Measurements from ENCODE around the gene CALD1.

The CALD1 gene

GRCh38 chr7:134764365-134764764, 15.1 kb upstream of the CALD1 start:
- DNase-seq (ENCODE audit: low read depth): no peak

DNA sequence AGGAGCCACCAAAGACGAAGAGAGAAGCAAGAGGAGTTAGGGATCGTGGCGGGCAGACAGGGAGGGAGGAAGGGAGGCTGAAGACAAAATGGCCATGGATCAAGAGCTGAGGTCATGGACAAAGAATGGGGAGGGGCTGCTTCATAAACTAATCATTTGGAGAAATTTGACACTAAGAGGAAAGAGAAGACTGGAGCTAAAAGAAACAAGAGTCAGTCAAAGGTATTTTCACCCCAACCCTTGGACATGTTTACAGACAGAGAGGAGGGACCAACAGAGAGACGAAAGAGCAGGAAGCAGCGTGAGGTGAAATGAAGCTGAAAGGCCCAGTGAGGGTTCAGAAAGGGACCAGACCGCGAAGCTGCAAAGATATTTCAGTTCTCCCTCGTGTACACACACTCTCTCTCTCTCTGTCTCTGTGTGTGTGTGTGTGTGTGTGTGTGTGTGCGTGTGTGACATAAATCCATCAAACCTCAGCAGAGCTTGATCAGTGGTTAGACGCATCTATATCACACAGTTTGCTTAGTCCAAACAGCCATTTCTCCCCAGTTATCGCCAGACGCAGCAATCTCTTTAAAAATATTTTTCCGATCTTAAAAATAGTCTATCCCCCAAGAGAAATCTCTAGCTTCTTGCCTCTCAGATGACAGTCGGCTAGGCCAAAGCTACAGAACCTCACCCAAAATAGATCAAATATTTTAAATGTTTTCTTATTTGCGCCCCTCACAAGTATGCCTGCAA, 12.5 kb upstream of the CALD1 start:
- DNase-seq (ENCODE audit: low read depth): no peak

- no peak for DNase-seq (ENCODE audit: low read depth)
Measured at GRCh38 chr7:134767520-134768168, 11.8 kb upstream of the CALD1 start.

DNA sequence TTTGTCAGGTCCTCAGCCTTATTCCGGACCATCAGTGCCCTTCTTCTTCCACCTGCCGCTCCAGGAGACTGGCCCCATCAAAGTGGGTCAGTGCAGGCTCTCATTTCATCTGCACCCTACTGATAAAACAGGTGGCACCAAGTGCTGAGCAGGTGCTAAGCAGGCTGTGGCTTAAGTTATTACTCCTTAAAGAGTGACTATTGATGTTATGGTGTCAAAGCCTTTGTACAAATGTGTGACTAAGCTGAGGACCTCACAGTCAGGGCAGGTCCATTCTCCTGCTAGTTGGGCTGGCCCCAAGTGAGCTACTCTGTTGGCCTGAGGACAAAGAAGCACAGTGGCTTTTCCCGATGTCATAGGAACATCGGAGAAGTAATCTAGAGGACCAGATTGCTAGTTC, 11.2 kb upstream of the CALD1 start:
- DNase-seq (ENCODE audit: low read depth): no peak

DNA sequence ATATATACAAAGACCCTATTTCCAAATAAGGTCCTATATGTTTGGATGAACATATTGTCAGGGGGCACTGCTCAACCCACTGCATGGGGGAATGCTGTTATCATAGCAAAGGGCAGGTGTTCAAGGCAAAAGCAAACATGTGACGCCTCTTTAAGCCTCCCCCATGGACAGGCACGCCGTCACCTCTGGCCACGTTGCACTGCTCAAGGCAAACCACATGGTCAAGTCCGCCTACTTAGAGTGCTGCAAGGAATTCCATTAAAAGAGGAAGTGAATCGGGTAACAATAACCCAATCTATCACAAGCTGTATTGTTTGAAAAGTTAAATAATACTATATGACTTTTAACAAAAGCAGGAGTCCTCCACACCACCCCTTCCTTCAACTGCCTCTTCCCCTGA, 8.8 kb upstream of the CALD1 start:
- no peak for DNase-seq (ENCODE audit: low read depth)

GRCh38 chr7:134771111-134771510, 8.3 kb upstream of the CALD1 start:
- DNase-seq (ENCODE audit: low read depth): no peak

DNA sequence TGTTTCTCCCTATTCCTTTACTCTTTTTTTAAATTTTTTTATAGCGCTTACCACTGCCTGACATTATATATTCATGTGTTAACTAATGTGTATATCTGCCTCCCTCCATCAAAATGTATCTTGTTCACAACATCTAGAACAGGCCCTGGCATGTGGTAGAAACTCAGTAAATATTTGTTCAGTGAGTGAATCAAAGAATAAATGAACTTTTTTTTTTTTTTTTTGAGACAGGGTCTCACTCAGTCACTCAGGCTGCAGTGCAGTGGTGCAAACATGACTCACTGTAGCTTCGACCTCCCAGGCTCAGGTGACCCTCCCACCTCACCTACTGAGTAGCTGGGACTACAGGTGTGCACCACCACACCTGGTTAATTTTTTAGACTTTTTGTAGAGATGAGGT, 7.5 kb upstream of the CALD1 start:
- no peak for DNase-seq (ENCODE audit: low read depth)

- DNase-seq (ENCODE audit: low read depth): no peak
Measured at GRCh38 chr7:134772401-134772800, 7.0 kb upstream of the CALD1 start.

- DNase-seq (ENCODE audit: low read depth): no peak
Measured at GRCh38 chr7:134773164-134773563, 6.3 kb upstream of the CALD1 start.

DNA sequence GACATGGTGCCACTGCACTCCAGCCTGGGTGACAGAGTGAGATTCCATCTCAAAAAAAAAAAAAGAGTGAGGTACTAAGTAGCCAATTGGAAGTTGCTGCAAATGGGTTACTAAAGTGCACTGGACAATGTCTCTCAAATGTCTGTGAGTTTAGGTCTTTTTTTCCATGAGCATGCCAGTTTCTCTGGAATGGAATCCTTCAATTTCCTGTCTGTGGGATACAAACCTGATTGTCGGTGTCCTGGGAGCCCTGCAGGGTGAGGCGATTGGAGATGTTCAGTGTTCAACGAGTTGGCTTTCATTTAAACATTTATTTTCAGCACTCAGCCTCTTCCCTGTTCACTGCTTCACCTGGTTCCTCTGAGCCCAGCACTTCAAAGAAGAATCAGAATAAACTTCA, 5.3 kb upstream of the CALD1 start:
- DNase-seq (ENCODE audit: low read depth): no peak

- DNase-seq (ENCODE audit: low read depth): no peak
Measured at GRCh38 chr7:134777470-134777869, 2.0 kb upstream of the CALD1 start.

GRCh38 chr7:134777908-134778580, 1.4 kb upstream of the CALD1 start:
- DNase-seq (ENCODE audit: low read depth): no peak

DNA sequence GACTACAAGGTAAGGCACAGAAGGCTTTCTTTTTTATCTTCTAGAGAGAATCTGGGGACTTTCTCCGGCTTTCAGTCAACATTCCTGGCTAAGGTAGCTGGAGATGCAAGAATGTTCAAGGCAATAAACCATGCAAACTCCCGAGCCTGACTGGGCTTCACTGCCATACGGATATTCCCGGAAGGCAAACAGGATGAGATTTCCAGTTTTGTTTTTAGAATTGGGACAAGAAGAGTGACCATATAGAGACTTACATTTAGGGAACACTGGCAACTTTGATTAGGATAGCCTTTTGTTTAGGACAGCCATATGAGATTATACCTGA, 269 bp downstream of the CALD1 start:
- DNase-seq (ENCODE audit: low read depth): no peak

- no peak for DNase-seq (ENCODE audit: low read depth)
Measured at GRCh38 chr7:134780166-134780828, 863 bp downstream of the CALD1 start.

GRCh38 chr7:134781171-134781570, 1.7 kb downstream of the CALD1 start:
- no peak for DNase-seq (ENCODE audit: low read depth)

DNA sequence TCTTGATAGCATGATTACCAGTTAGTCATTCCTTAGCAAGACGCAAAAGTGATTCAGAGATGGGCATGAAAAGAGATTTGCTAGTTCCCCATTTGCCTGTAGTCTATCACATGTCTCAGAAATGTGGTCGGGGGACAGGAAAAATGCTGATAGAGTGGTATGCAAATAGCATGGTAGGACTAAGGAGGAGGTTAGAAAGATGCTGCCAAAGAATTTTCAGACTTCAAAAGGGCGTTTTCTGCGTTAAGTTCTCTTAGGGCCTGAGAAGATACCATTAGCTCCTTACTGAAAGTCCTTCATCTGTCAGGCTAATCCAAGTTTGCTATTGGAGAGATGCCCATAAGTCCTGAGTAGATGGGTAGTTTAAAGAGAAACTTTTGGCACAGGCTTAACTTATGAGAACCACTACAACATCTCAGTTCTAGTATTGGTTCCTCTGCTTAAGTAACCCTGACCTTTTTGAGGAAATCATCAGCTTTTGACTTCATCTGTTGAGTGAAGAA, 2.7 kb downstream of the CALD1 start:
- DNase-seq (ENCODE audit: low read depth): no peak

- DNase-seq (ENCODE audit: low read depth): no peak
Measured at GRCh38 chr7:134783294-134784069, 4.0 kb downstream of the CALD1 start.

- no peak for DNase-seq (ENCODE audit: low read depth)
Measured at GRCh38 chr7:134784251-134785049, 5.0 kb downstream of the CALD1 start.

DNA sequence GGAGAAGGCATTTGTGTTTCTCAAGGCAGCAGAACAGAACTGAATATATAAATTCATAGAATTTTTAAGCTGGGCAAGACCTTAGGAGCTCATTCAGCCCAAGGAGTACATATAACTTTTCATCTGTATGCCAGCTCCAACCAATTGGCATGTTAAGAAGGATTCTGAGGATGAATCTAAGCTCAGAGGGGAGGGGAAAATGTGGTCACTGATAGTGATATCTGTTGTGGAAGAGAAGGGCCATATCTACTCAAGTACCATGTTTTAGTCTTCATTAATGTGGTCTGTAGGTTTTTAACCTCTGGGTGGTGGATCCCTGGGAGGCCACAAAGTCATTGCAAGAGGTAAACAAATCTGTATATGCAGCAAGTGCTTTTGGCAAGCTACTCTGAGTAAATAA, 6.4 kb downstream of the CALD1 start:
- no peak for DNase-seq (ENCODE audit: low read depth)

DNA sequence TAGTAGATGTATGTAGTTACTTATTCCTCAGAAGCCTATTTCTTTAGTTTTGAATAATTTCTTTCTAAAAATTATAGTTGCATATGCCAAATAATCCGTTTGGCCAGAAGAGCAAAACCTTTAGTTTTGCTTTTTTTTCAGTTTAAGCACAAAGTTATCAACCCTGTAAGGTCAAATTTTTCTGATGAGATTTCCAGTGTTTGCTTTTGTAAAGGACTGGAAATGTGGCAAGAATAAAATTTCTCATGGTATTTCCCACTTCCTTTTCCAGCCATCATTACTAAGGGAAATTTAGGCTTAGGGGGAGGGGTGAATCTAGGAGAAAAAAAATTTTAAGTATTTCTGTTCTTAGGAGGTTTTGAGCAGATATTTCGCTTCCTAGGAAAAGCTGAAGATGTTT, 7.6 kb downstream of the CALD1 start:
- DNase-seq (ENCODE audit: low read depth): no peak

- DNase-seq (ENCODE audit: low read depth): no peak
Measured at GRCh38 chr7:134787720-134788119, 8.3 kb downstream of the CALD1 start.

Data from activated T-helper 1 cell treated with Interleukin-2 at 50 U/mL for 16 hours (primary cell).